ENCODE results near the gene SGO2. TPM values are rescaled to one million over a fixed set of nuclear protein-coding genes. Genes with fewer than 3 reads are reported as not detected.

The SGO2 gene
- total RNA-seq, 1 donor from 2014 or later = 1.7 TPM

DNA sequence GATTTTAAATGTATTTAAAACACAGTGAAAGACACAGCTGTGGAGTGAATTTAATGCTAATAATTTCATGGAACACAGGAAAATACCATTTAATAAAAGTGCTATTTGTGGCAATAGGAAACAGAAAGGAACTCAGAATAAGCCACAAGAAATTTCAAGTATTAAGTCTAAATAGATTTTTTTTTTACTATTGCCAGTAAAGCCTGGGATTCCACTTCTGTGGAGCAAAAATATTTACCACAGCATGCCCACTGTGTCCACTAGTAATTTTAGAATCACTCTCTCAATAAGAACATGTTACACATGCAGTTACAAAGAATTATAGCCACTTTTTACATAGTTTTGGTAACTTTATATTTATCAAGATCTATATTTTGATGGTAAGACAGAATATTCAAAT lies 33.4 kb upstream of the SGO2 start:
- H3K27me3 ChIP-seq = no peaks in the 10 kb centered on the region
- intact Hi-C loops (cut with DNase I) = no loop called here
- no peaks in the 10 kb centered on the region for H3K4me1 ChIP-seq
- TF ChIP-seq POLR2AphosphoS5 (IDR thresholded peaks at IDR 0.05; ENCODE audit: insufficient read depth in 1 of 2, low read depth in 1 of 2) (no peak), POLR2A (IDR thresholded peaks at IDR 0.05) (no peak)
- TF ChIP-seq, protein P1, sequence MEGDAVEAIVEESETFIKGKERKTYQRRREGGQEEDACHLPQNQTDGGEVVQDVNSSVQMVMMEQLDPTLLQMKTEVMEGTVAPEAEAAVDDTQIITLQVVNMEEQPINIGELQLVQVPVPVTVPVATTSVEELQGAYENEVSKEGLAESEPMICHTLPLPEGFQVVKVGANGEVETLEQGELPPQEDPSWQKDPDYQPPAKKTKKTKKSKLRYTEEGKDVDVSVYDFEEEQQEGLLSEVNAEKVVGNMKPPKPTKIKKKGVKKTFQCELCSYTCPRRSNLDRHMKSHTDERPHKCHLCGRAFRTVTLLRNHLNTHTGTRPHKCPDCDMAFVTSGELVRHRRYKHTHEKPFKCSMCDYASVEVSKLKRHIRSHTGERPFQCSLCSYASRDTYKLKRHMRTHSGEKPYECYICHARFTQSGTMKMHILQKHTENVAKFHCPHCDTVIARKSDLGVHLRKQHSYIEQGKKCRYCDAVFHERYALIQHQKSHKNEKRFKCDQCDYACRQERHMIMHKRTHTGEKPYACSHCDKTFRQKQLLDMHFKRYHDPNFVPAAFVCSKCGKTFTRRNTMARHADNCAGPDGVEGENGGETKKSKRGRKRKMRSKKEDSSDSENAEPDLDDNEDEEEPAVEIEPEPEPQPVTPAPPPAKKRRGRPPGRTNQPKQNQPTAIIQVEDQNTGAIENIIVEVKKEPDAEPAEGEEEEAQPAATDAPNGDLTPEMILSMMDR (IDR thresholded peaks at IDR 0.05) = no peak
- no peak overlapping the region for H3K27ac ChIP-seq
- no peak for DNase-seq (ENCODE audit: extremely low spot score in 2 of 2)
- no peak overlapping the region for H3K4me3 ChIP-seq
- H3K36me3 ChIP-seq = peaks cover 0 to 40% of the 10 kb centered on the region in 2 donors
- H3K9me3 ChIP-seq = no peaks in the 10 kb centered on the region

GRCh38 chr2:200494048-200494447 lies 32.0 kb upstream of the SGO2 start:
- no peak overlapping the region for H3K4me3 ChIP-seq
- DNase-seq (ENCODE audit: extremely low spot score in 2 of 2) = no peak
- H3K27ac ChIP-seq = no peak overlapping the region
- peaks cover 0 to 40% of the 10 kb centered on the region in 2 donors for H3K36me3 ChIP-seq
- no peak for TF ChIP-seq POLR2AphosphoS5 (IDR thresholded peaks at IDR 0.05; ENCODE audit: insufficient read depth in 1 of 2, low read depth in 1 of 2)
- TF ChIP-seq, protein P1 (IDR thresholded peaks at IDR 0.05) = no peak
- no peak for TF ChIP-seq POLR2A (IDR thresholded peaks at IDR 0.05)
- H3K4me1 ChIP-seq = no peaks in the 10 kb centered on the region
- H3K9me3 ChIP-seq = no peaks in the 10 kb centered on the region
- intact Hi-C loops (cut with DNase I) = no loop called here
- H3K27me3 ChIP-seq = no peaks in the 10 kb centered on the region

- intact Hi-C loops (cut with DNase I) = no loop called here
- no peaks in the 10 kb centered on the region for H3K9me3 ChIP-seq
- H3K4me3 ChIP-seq = no peak overlapping the region
- peaks cover 0 to 20% of the 10 kb centered on the region in 2 donors for H3K36me3 ChIP-seq
- H3K4me1 ChIP-seq = no peaks in the 10 kb centered on the region
- H3K27me3 ChIP-seq = no peaks in the 10 kb centered on the region
- DNase-seq (ENCODE audit: extremely low spot score in 2 of 2) = no peak
- H3K27ac ChIP-seq = no peak overlapping the region
- TF ChIP-seq POLR2AphosphoS5 (IDR thresholded peaks at IDR 0.05; ENCODE audit: insufficient read depth in 1 of 2, low read depth in 1 of 2) (no peak), POLR2A (IDR thresholded peaks at IDR 0.05) (no peak)
Observed at GRCh38 chr2:200496696-200497095, 29.3 kb upstream of the SGO2 start.

DNA sequence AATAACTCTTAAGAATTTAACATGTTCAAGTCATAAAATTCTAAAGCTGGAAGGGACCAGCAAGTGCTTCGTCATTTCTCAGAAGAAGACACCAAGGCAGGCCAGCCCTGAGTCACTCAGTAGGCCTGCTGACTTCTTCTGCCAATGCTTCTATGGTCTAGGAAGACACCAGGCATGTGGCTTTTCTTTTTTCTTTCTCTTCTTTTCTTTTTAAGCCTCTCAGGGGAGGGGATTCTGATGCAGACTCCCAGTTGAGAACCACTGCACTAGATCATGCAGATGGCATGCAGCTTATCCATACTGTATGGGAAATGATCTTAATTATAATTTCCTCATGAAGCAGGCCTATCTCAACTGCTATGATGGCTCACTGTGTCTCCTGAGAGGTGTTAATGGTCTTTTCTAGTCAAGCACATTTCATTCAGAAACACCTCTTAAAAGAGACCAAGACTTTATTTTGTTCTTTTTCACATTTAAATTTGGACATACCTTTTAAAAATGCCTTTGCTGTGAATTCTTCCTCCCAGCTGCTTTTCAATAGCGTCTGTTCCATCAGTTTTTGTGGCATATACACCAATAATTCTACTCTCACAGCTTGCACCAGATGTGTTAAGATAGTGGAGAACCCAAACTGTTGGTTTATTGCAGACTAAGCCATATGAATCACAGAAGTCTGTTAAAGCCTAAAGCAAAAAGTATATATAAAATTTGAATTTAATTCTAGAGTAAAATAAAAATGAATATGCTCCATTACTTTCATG lies 27.4 kb upstream of the SGO2 start:
- Histone ChIP-seq H3K4me3 (no peak overlapping the region), H3K9me3 (no peaks in the 10 kb centered on the region), H3K27ac (no peak overlapping the region), H3K4me1 (no peaks in the 10 kb centered on the region), H3K36me3 (peaks cover 0 to 15% of the 10 kb centered on the region in 2 donors), H3K27me3 (no peaks in the 10 kb centered on the region)
- no peak for DNase-seq (ENCODE audit: extremely low spot score in 2 of 2)
- intact Hi-C loops (cut with DNase I) = no loop called here
- TF ChIP-seq POLR2A (IDR thresholded peaks at IDR 0.05) = no peak
- TF ChIP-seq POLR2AphosphoS5 (IDR thresholded peaks at IDR 0.05; ENCODE audit: insufficient read depth in 1 of 2, low read depth in 1 of 2) = no peak
- TF ChIP-seq, protein P1 (IDR thresholded peaks at IDR 0.05) = no peak

DNA sequence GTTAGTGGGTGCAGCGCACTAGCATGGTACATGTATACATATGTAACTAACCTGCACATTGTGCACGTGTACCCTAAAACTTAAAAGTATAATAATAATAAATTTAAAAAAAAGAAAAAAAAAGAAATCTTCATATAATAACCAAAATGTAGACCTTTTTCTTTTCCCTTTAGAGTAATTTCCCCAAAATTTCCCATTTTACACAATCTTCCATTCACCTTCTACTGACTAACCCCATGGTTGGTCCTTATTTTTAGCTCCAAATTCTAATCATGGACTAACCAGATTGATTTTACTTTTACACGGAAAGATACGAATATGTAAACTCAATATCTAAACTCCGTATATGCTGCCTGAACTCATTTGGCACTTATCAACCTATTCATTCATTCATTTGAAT lies 23.8 kb upstream of the SGO2 start:
- intact Hi-C loops (cut with DNase I) = no loop called here
- Histone ChIP-seq H3K4me3 (no peak overlapping the region), H3K27ac (no peak overlapping the region), H3K4me1 (no peaks in the 10 kb centered on the region), H3K36me3 (peaks cover 0 to 21% of the 10 kb centered on the region in 2 donors), H3K27me3 (no peaks in the 10 kb centered on the region), H3K9me3 (no peaks in the 10 kb centered on the region)
- TF ChIP-seq POLR2A (IDR thresholded peaks at IDR 0.05) = no peak
- no peak for DNase-seq (ENCODE audit: extremely low spot score in 2 of 2)

GRCh38 chr2:200506679-200507078 lies 19.3 kb upstream of the SGO2 start:
- TF ChIP-seq POLR2AphosphoS5 (IDR thresholded peaks at IDR 0.05; ENCODE audit: insufficient read depth in 1 of 2, low read depth in 1 of 2) = no peak
- TF ChIP-seq, protein P1 (IDR thresholded peaks at IDR 0.05) = no peak
- no peak for TF ChIP-seq POLR2A (IDR thresholded peaks at IDR 0.05)
- intact Hi-C loops (cut with DNase I) = loop anchor here (5.0 kb wide), 1 partner anchor 1931 kb away; no protein-coding TSS in a partner anchor

More at GRCh38 chr2:200506679-200507078, 19.3 kb upstream of the SGO2 start:
- peaks cover 11% of the 10 kb centered on the region for H3K4me1 ChIP-seq
- no peaks in the 10 kb centered on the region for H3K9me3 ChIP-seq
- H3K36me3 ChIP-seq = peaks cover 0 to 20% of the 10 kb centered on the region in 2 donors
- H3K4me3 ChIP-seq = no peak overlapping the region
- H3K27ac ChIP-seq = no peak overlapping the region
- H3K27me3 ChIP-seq = no peaks in the 10 kb centered on the region
- DNase-seq (ENCODE audit: extremely low spot score in 2 of 2) = no peak
